BLaER1 treated with 17β-estradiol and CSF1 and Interleukin-3, amounts not matched to agents 10 nM and 100 nM (cell line): ENCODE data around the gene SLCO4A1.

ENCODE experiments used
- H3K27ac ChIP-seq, 11 experiments: shearing (Covaris generic); formaldehyde crosslinking; 2 replicates each; pipeline ENCODE4 v1.8.1; 2022
- H3K27me3 ChIP-seq, 11 experiments: shearing (Covaris generic); formaldehyde crosslinking; 2 replicates each; pipeline ENCODE4 v1.8.1; 2022
- H3K36me3 ChIP-seq, 11 experiments: shearing (Covaris generic); formaldehyde crosslinking; 2 replicates each; pipeline ENCODE4 v1.8.1; 2022
- H3K4me1 ChIP-seq, 10 experiments: shearing (Covaris generic); formaldehyde crosslinking; 2 replicates each; pipeline ENCODE4 v1.8.1; 2022
- H3K4me2 ChIP-seq, 11 experiments: shearing (Covaris generic); formaldehyde crosslinking; 2 replicates each; pipeline ENCODE4 v1.8.1; 2022
- H3K4me3 ChIP-seq, 10 experiments: shearing (Covaris generic); formaldehyde crosslinking; 2 replicates each; pipeline ENCODE4 v1.8.1; 2022
- H3K9ac ChIP-seq, 11 experiments: shearing (Covaris generic); formaldehyde crosslinking; 2 replicates each; pipeline ENCODE4 v1.8.1; 2022
- H3K9me3 ChIP-seq, 11 experiments: shearing (Covaris generic); formaldehyde crosslinking; replicated peaks in 1 of 11; 2 replicates each; pipeline ENCODE4 v1.8.1; 2022
- H4K20me1 ChIP-seq, 11 experiments: shearing (Covaris generic); formaldehyde crosslinking; 2 replicates each; pipeline ENCODE4 v1.8.1; 2022
- Cebpa-rat ChIP-seq, 11 experiments: shearing (Covaris generic); IDR thresholded peaks; 2 replicates each; pipeline ENCODE4 v1.8.1; 2022

Gene SLCO4A1

GRCh38 chr20:62617711-62618483 lies 24.4 kb upstream of the SLCO4A1 start:
- Histone ChIP-seq H3K27ac (peak overlapping the region; percentile 44 to 84 (median 74)), H3K4me1 (peaks cover 60 to 78% (median 69%) of the 10 kb centered on the region in 10 experiments)
- TF ChIP-seq Cebpa-rat (IDR thresholded peaks at IDR 0.05), result no peak

DNA sequence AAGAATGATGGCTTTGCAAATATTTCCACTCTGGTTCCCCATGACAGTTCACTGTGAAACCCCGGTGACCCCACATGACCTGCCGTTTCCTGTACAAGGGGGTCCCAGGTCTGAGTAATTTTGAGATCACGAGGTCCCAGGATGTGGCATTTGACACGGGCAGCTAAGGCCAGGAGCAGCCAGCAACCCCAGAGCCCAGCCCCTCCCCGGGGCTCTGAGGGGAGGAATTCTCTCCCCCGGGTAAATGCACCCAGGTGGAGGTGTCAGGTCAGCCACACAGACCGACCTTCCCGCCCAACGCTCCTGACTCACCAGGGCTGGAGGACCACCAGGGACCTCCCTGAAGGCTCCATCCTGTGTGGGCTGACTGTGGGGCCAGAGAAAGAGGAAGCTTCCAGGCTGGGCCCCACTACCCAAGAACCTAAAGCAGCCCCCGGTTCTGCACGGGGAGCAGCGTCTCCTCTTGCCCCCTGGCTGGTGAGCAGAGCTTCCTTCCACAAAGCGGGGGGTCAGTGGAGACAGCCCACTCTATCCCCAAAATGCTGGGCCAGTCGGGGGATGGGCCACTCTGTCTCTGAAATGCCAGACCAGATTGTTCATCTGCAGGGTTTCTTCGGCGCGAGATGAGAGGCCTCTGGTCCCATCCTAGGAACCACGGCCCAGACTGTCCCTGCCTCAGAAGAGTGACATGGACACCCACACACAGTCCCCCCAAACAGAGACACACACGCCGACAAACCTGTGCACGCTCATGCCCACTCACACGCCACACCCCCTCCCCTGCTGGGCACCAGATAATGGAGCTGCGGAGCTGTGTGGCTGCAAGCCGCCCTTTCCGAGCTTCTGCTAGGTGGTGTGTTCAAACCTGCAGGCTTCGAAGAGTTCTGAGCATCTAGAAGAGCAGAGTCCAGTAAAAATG lies 23.4 kb upstream of the SLCO4A1 start:
- Histone ChIP-seq H3K27ac (peak overlapping the region; percentile 44 to 84 (median 74); a peak in 20 of 22 replicates), H3K4me2 (peak overlapping the region; percentile 78 to 97 (median 85)), H3K4me1 (peaks cover 70 to 87% (median 79%) of the 10 kb centered on the region in 10 experiments)

More at GRCh38 chr20:62617711-62618483, 24.4 kb upstream of the SLCO4A1 start:
- Histone ChIP-seq H4K20me1 (peaks cover 0 to 5% (median 0%) of the 10 kb centered on the region in 11 experiments; a peak in 1 of 22 replicates), H3K4me3 (peak overlapping the region in 5 of 10 experiments; percentile 2 to 46 (median 10); a peak in 5 of 20 replicates), H3K27me3 (no peaks in the 10 kb centered on the region), H3K9me3 (no peaks in the 10 kb centered on the region), H3K36me3 (no peaks in the 10 kb centered on the region), H3K4me2 (peak overlapping the region; percentile 78 to 97 (median 85)), H3K9ac (peak overlapping the region; percentile 37 to 77 (median 66); a peak in 21 of 22 replicates)

GRCh38 chr20:62620625-62621024 lies 21.7 kb upstream of the SLCO4A1 start:
- Histone ChIP-seq H3K4me1 (peaks cover 87 to 98% (median 94%) of the 10 kb centered on the region in 10 experiments), H3K27me3 (no peaks in the 10 kb centered on the region), H3K9ac (peak overlapping the region in 2 of 11 experiments; percentile 38 to 46; a peak in 2 of 22 replicates), H3K36me3 (no peaks in the 10 kb centered on the region), H3K4me2 (peak overlapping the region in 8 of 11 experiments; percentile 19 to 97 (median 44); a peak in 13 of 22 replicates), H4K20me1 (peaks cover 0 to 5% (median 0%) of the 10 kb centered on the region in 11 experiments; a peak in 1 of 22 replicates), H3K27ac (peak overlapping the region in 3 of 11 experiments; percentile 26 to 80 (median 38); a peak in 3 of 22 replicates), H3K4me3 (no peak overlapping the region), H3K9me3 (no peaks in the 10 kb centered on the region)
- TF ChIP-seq Cebpa-rat (IDR thresholded peaks at IDR 0.05), result no peak

More for the DNA sequence above, 23.4 kb upstream of the SLCO4A1 start:
- peak overlapping the region; percentile 33 to 77 (median 66); a peak in 19 of 22 replicates for H3K9ac ChIP-seq
- no peaks in the 10 kb centered on the region for H3K27me3 ChIP-seq
- H3K9me3 ChIP-seq, result no peaks in the 10 kb centered on the region
- H3K36me3 ChIP-seq, result no peaks in the 10 kb centered on the region
- no peak for TF ChIP-seq Cebpa-rat (IDR thresholded peaks at IDR 0.05)
- H3K4me3 ChIP-seq, result peak overlapping the region in 4 of 10 experiments; percentile 13 to 45 (median 38); a peak in 5 of 20 replicates
- H4K20me1 ChIP-seq, result peaks cover 0 to 5% (median 0%) of the 10 kb centered on the region in 11 experiments; a peak in 1 of 22 replicates

DNA sequence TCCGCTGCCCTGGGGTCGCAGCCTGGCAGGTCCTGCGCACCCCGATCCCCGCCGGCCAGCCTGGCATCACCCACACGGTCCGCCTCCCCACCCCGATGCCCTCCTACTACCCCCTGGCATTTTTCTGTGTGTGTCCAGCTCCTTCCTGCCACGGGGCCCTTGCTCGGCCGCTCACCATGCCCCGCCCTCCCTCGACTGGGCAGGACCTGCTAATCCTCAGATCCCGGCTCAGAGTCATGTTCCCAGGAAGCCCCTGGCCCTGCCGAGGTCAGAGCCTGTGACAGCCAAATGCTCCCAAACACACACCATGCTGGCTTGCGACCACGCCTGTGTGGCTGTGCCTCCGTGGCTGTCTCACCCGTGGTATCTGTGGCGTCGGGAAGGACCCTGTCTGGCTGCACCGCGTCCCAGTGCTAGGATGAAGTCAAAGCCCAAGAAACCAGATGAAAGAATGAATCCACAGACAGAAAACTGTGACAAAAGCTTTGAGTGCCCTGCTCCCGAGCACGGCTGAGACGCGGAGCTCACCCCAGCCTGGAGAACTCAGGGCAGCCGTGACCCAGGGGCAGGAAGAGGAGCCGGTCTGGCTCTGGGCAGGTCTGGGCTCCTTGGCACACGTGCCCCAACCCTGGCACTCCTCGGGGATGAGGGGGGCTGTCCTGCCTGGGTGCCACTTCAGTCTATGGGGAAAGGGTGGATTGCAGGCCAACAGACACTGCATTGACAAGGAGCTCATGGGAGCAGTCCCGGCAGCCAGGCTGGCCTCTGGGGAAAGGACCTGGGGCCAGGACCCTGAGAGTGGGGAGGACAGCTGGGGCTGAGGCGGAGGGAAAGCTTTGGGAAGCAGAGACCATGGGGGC lies 20.8 kb upstream of the SLCO4A1 start:
- H3K4me1 ChIP-seq, result peaks cover 87 to 98% (median 95%) of the 10 kb centered on the region in 10 experiments
- no peak for TF ChIP-seq Cebpa-rat (IDR thresholded peaks at IDR 0.05)
- no peaks in the 10 kb centered on the region for H3K9me3 ChIP-seq
- H3K36me3 ChIP-seq, result no peaks in the 10 kb centered on the region
- H3K4me2 ChIP-seq, result peak overlapping the region; percentile 91 to 99 (median 95)
- peaks cover 0 to 5% (median 0%) of the 10 kb centered on the region in 11 experiments; a peak in 1 of 22 replicates for H4K20me1 ChIP-seq
- H3K9ac ChIP-seq, result peak overlapping the region in 9 of 11 experiments; percentile 11 to 81 (median 69); a peak in 12 of 22 replicates
- peak overlapping the region in 1 of 10 experiments; percentile 52; a peak in 1 of 20 replicates for H3K4me3 ChIP-seq
- H3K27me3 ChIP-seq, result no peaks in the 10 kb centered on the region
- peak overlapping the region in 6 of 11 experiments; percentile 9 to 95 (median 87); a peak in 10 of 22 replicates for H3K27ac ChIP-seq

DNA sequence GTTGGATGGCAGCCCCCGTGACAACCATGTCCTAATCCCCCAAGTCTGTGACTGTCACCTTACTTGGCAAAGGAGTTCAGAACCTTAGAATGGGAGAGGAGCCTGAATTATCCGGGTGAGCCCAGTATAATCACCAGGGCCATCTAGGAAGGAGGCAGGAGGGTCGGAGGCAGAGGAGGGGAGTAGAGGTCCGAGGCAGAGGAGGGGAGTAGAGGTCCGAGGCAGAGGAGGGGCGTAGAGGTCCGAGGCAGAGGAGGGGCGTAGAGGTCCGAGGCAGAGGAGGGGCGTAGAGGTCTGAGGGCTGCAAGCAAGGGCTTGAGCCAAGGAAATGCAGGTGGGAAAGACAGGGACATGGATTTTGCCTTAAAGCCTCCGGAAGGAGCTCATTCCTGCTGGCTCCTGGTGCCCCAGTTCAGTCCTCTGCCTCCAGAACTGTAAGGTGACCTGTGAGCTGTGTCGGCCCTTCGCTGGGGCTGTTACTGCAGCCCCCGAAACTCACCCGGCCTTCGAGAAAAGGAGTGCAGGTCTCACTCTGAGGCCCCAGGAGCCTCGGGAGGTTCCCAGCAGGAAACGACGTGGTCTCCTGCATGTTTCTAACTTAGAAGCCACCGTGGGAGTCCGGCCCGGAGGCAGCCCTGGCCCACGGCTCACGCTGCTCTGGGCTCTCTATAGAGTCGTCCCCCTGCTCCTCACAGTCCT lies 20.0 kb upstream of the SLCO4A1 start:
- Histone ChIP-seq H3K27ac (peak overlapping the region; percentile 56 to 95 (median 80); a peak in 21 of 22 replicates), H3K4me1 (peaks cover 87 to 98% (median 94%) of the 10 kb centered on the region in 10 experiments), H4K20me1 (peaks cover 0 to 2% (median 0%) of the 10 kb centered on the region in 11 experiments; a peak in 1 of 22 replicates), H3K36me3 (no peaks in the 10 kb centered on the region), H3K27me3 (no peaks in the 10 kb centered on the region), H3K4me2 (peak overlapping the region; percentile 91 to 99 (median 95)), H3K4me3 (peak overlapping the region in 3 of 10 experiments; percentile 11 to 52 (median 50); a peak in 4 of 20 replicates), H3K9me3 (peaks cover 0 to under 1% (median 0%) of the 10 kb centered on the region in 11 experiments; a peak in 2 of 22 replicates), H3K9ac (peak overlapping the region; percentile 57 to 81 (median 72); a peak in 20 of 22 replicates)
- no peak for TF ChIP-seq Cebpa-rat (IDR thresholded peaks at IDR 0.05)

GRCh38 chr20:62622877-62623487 lies 19.3 kb upstream of the SLCO4A1 start:
- Histone ChIP-seq H3K27ac (peak overlapping the region; percentile 56 to 95 (median 80)), H3K4me1 (peaks cover 87 to 98% (median 94%) of the 10 kb centered on the region in 10 experiments), H3K36me3 (no peaks in the 10 kb centered on the region), H3K4me2 (peak overlapping the region; percentile 91 to 99 (median 95)), H3K27me3 (no peaks in the 10 kb centered on the region), H4K20me1 (no peaks in the 10 kb centered on the region), H3K4me3 (peak overlapping the region; percentile 31 to 52 (median 38); a peak in 15 of 20 replicates), H3K9me3 (peaks cover 0 to 5% (median 0%) of the 10 kb centered on the region in 11 experiments; a peak in 4 of 22 replicates), H3K9ac (peak overlapping the region; percentile 57 to 81 (median 72))
- TF ChIP-seq Cebpa-rat (IDR thresholded peaks at IDR 0.05), result no peak
